ENCODE measurements around the gene RNF223.

- TF ChIP-seq, protein P1, sequence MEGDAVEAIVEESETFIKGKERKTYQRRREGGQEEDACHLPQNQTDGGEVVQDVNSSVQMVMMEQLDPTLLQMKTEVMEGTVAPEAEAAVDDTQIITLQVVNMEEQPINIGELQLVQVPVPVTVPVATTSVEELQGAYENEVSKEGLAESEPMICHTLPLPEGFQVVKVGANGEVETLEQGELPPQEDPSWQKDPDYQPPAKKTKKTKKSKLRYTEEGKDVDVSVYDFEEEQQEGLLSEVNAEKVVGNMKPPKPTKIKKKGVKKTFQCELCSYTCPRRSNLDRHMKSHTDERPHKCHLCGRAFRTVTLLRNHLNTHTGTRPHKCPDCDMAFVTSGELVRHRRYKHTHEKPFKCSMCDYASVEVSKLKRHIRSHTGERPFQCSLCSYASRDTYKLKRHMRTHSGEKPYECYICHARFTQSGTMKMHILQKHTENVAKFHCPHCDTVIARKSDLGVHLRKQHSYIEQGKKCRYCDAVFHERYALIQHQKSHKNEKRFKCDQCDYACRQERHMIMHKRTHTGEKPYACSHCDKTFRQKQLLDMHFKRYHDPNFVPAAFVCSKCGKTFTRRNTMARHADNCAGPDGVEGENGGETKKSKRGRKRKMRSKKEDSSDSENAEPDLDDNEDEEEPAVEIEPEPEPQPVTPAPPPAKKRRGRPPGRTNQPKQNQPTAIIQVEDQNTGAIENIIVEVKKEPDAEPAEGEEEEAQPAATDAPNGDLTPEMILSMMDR (IDR thresholded peaks at IDR 0.05) = no peak; the same call in 1 of the 2 replicates
- no peak for TF ChIP-seq REST (IDR thresholded peaks at IDR 0.05; ENCODE audit: insufficient read depth in 1 of 2, low read depth in 2 of 2, low read length in 1 of 2)
These were observed 22.8 kb downstream of the RNF223 start for GRCh38 chr1:1051127-1051810.

Data from Panc1 (cell line).